K562 (cell line): ENCODE measurements around the gene KAZN. TPM values are rescaled to one million over a fixed set of nuclear protein-coding genes. Genes with fewer than 3 reads are reported as not detected.

Source experiments
- ATAC-seq: fragments of 200-7000 bp; cut with Tn5 transposase; 3 replicates; pipeline ENCODE4 v1.9.1; 2020; ENCODE audit warnings: moderate library complexity
- BruUV-seq: library from RNA; stranded (reverse); fragments of 400-500 nt; replicated peaks from 2 replicates; lab custom pipeline; 2021; lab: Mats Ljungman, UMichigan
- CTCF ChIA-PET: fragments of 300-600 bp; formaldehyde crosslinking; extraction: SDS; loops from one replicate; lab custom pipeline; 2021; ENCODE audit warnings: low intra/inter-chr PET ratio; lab: Yijun Ruan, JAX
- POLR2A ChIA-PET: fragments of 300-600, 350-650 bp; sonication (Branson Sonifier 250); formaldehyde crosslinking; extraction: SDS; loops from one replicate; lab custom pipeline; 2021; ENCODE audit warnings: antibody characterized with exemption, inconsistent platforms; lab: Yijun Ruan, JAX
- DNase-seq, 4 experiments: peaks; one replicate each; pipeline versions ENCODE4 v3.0.0 to v3.0.0-alpha.2; 2011 to 2018; ENCODE audit warnings: low spot score in 3 of 4, mixed read lengths in 3 of 4; ENCODE audit errors: extremely low read depth in 1 of 4
- FAIRE-seq: peaks from 2 replicates; lab custom pipeline; 2011; peaks lifted over from hg19 to GRCh38; lab: Jason Lieb, UNC
- H2AFZ ChIP-seq: 2 replicates; pipeline ENCODE4 v1.6.0; 2011; ENCODE audit warnings: low read depth, low read length, control low read depth, inconsistent platforms
- H3K27ac ChIP-seq: fragments of 200-600 bp; 3 replicates; pipeline ENCODE4 v1.8.0; 2011; ENCODE audit warnings: low read depth, mild to moderate bottlenecking, control low read depth, inconsistent platforms, low read length, moderate library complexity, mixed read lengths; ENCODE audit errors: extremely low read depth
- H3K27me3 ChIP-seq, 2 experiments: fragments of 300-600 bp in 1 of 2; 2 replicates in 1 of 2; 3 replicates in 1 of 2; pipeline versions ENCODE4 v1.6.0 to v1.8.0; 2011; ENCODE audit warnings: inconsistent platforms in 2 of 2, low read length in 2 of 2, mild to moderate bottlenecking in 1 of 2, mixed read lengths in 1 of 2, moderate library complexity in 1 of 2; ENCODE audit not compliant: control insufficient read depth in 2 of 2, insufficient read depth in 2 of 2
- H3K36me3 ChIP-seq: fragments of 300-600 bp; 3 replicates; pipeline ENCODE4 v1.8.0; 2011; ENCODE audit warnings: mild to moderate bottlenecking, low read length, inconsistent platforms; ENCODE audit not compliant: control insufficient read depth, insufficient read depth
- H3K4me1 ChIP-seq, 2 experiments: fragments of 200-600 bp in 1 of 2; replicated peaks in 1 of 2; 2 replicates in 1 of 2; 3 replicates in 1 of 2; pipeline versions ENCODE4 v1.5.1 to v1.8.0; 2011; ENCODE audit warnings: inconsistent platforms in 2 of 2, low read length in 2 of 2, mild to moderate bottlenecking in 1 of 2, mixed read lengths in 1 of 2, moderate library complexity in 1 of 2; ENCODE audit not compliant: control insufficient read depth in 2 of 2, insufficient read depth in 2 of 2
- H3K4me2 ChIP-seq: 2 replicates; pipeline ENCODE4 v1.6.1; 2011; ENCODE audit warnings: low read length, control low read depth, inconsistent platforms, mixed read lengths; ENCODE audit not compliant: insufficient read depth
- H3K4me3 ChIP-seq: fragments of 200-600 bp; sonication (generic), shearing (Covaris generic); 2 replicates; pipeline ENCODE4 v1.5.1; 2016; ENCODE audit warnings: control low read depth, inconsistent platforms
- H3K79me2 ChIP-seq: fragments of 200-600 bp; 3 replicates; pipeline ENCODE4 v1.8.0; 2011; ENCODE audit warnings: low read length, inconsistent platforms; ENCODE audit not compliant: control insufficient read depth, insufficient read depth
- H3K9ac ChIP-seq, 2 experiments: 2 replicates each; pipeline versions ENCODE4 v1.6.0 to v1.6.1; 2011; ENCODE audit warnings: low read depth in 2 of 2, low read length in 2 of 2, control low read depth in 1 of 2, inconsistent platforms in 1 of 2, mild to moderate bottlenecking in 1 of 2, mixed read lengths in 1 of 2; ENCODE audit not compliant: insufficient read depth in 1 of 2
- H3K9me1 ChIP-seq: one replicate; pipeline ENCODE4 v1.6.0; 2011; ENCODE audit warnings: inconsistent platforms, mild to moderate bottlenecking, low read length, moderate library complexity; ENCODE audit not compliant: control insufficient read depth, insufficient read depth
- H3K9me3 ChIP-seq: replicated peaks from 2 replicates; pipeline ENCODE4 v1.5.1; 2011; ENCODE audit warnings: low read depth, low read length, inconsistent platforms; ENCODE audit not compliant: control insufficient read depth, insufficient read depth
- H4K20me1 ChIP-seq: replicated peaks from 2 replicates; pipeline ENCODE4 v1.6.1; 2011; ENCODE audit warnings: low read length, inconsistent platforms, mixed read lengths; ENCODE audit not compliant: control insufficient read depth, insufficient read depth
- GABPA ChIP-seq: fragments of 200-800 bp; sonication (Bioruptor generic); conservative IDR thresholded peaks from 2 replicates; pipeline ENCODE4 v1.6.1; 2016; ENCODE audit warnings: low read depth, missing genetic modification characterization, missing compliant biosample characterization
- HES1 ChIP-seq: fragments of 450-650 bp; IDR thresholded peaks from 2 replicates; pipeline ENCODE4 v1.6.1; 2016; ENCODE audit warnings: low read depth, mild to moderate bottlenecking, moderate library complexity
- KDM1A ChIP-seq, 2 experiments: fragments of 450-650 bp; IDR thresholded peaks; 2 replicates each; pipeline ENCODE4 v1.6.1; 2016; ENCODE audit warnings: mild to moderate bottlenecking in 2 of 2
- KLF16 ChIP-seq: IDR thresholded peaks from 2 replicates; pipeline ENCODE4 v1.6.1; 2016; ENCODE audit warnings: antibody characterized with exemption
- LCOR ChIP-seq: sonication (generic); formaldehyde crosslinking; IDR thresholded peaks from 2 replicates; pipeline ENCODE4 v1.8.0; 2022; ENCODE audit warnings: mild to moderate bottlenecking, missing genetic modification reagents
- LEF1 ChIP-seq: fragments of 450-650 bp; IDR thresholded peaks from 2 replicates; pipeline ENCODE4 v1.6.1; 2016; ENCODE audit warnings: mild to moderate bottlenecking
- RBM25 ChIP-seq: fragments of 200-400 bp; formaldehyde crosslinking; IDR thresholded peaks from 2 replicates; pipeline ENCODE4 v1.6.1; 2018; ENCODE audit warnings: low read length, low read depth, moderate library complexity; ENCODE audit not compliant: severe bottlenecking
- ZFP36 ChIP-seq: fragments of 150-350 bp; IDR thresholded peaks from 2 replicates; pipeline ENCODE4 v1.6.1; 2018; ENCODE audit warnings: low read length, low read depth; ENCODE audit not compliant: partially characterized antibody
- ZNF224 ChIP-seq: sonication (generic); formaldehyde crosslinking; IDR thresholded peaks from 2 replicates; pipeline ENCODE4 v1.8.0; 2022; ENCODE audit warnings: mild to moderate bottlenecking, missing genetic modification reagents
- ZNF232 ChIP-seq: sonication (generic); formaldehyde crosslinking; IDR thresholded peaks from 2 replicates; pipeline ENCODE4 v1.8.0; 2022; ENCODE audit warnings: mild to moderate bottlenecking, missing genetic modification reagents
- ZNF740 ChIP-seq, 3 experiments: fragments of 200-800 bp in 1 of 3; sonication (Bioruptor generic) in 1 of 3; sonication (generic) in 1 of 3; formaldehyde crosslinking in 1 of 3; IDR thresholded peaks; 2 replicates each; pipeline versions ENCODE4 v1.6.1 to v1.8.0; 2016 to 2022; ENCODE audit warnings: mild to moderate bottlenecking in 2 of 3, missing compliant biosample characterization in 2 of 3, missing genetic modification characterization in 2 of 3, missing genetic modification reagents in 1 of 3
- WGBS: fragments of 100-300 bp; shearing (Covaris generic); methylation state at CpG from one replicate; pipeline ENCODE4 v1.1.6; 2016; ENCODE audit warnings: low coverage, mixed read lengths; ENCODE audit not compliant: insufficient coverage; ENCODE audit errors: missing lambda C conversion rate; 5-methylcytosine and 5-hydroxymethylcytosine counted together
- in situ Hi-C: fragments of 300-500 bp; cut with MboI; formaldehyde crosslinking; loops from 4 replicates; pipeline ENCODE4 v1.15.0; 2018; ENCODE audit warnings: inconsistent platforms, mixed read lengths
- intact Hi-C: fragments of 100-400 bp; cut with micrococcal nuclease; formaldehyde crosslinking; loops from 2 replicates; pipeline ENCODE4 v1.14.2; 2022
- polyA plus RNA-seq, 8 experiments: library from polyadenylated mRNA; depleted of rRNA in 4 of 8; stranded (reverse) in 5 of 8; unstranded in 3 of 8; fragments of >200 nt; fragmentation: Nextera tagmentation in 2 of 8; fragmentation: Illumina TruSeq in 1 of 8; extraction: Ambion mirVana in 2 of 8; extraction: Trizol in 1 of 8; gene quantifications; 2 replicates each; pipeline versions ENCODE4 v1.2.1 to v1.2.3, GENCODE V29; 2011 to 2014; ENCODE audit warnings: inconsistent platforms in 1 of 8, missing spikeins in 1 of 8
- total RNA-seq, 7 experiments: library from RNA; depleted of rRNA in 6 of 7; stranded (reverse); fragments of >200 nt in 6 of 7; fragmentation: Illumina TruSeq in 2 of 7; extraction: Trizol in 2 of 7; gene quantifications; 2 replicates each; pipeline versions ENCODE4 v1.2.1 to v1.2.3, GENCODE V29; 2011 to 2021; ENCODE audit warnings: low replicate concordance in 1 of 7

Gene KAZN
- total and polyA plus RNA-seq, 9 of the 15 experiments (the other 6 are each of a cell fraction or from before 2014, with no cell fraction given): 2.1 to 21.6 (median 5.4) TPM

- Histone ChIP-seq H3K27ac (no peak overlapping the region), H4K20me1 (no peaks in the 10 kb centered on the region), H3K4me3 (no peak overlapping the region), H3K79me2 (peaks cover 13% of the 10 kb centered on the region; the same call in 2 of the 3 replicates), H3K9me3 (no peaks in the 10 kb centered on the region), H3K4me1 (peaks cover 20 to 25% of the 10 kb centered on the region in 2 experiments), H3K9ac (peak overlapping the region in 1 of 2 experiments; percentile 24; a peak in 2 of 4 replicates), H3K36me3 (0 out of 3 replicates have a peak, but pooled peaks cover 4% of the 10 kb centered on the region), H2AFZ (no peak overlapping the region), H3K9me1 (peaks cover 3% of the 10 kb centered on the region), H3K27me3 (no peaks in the 10 kb centered on the region), H3K4me2 (no peak overlapping the region)
- DNase-seq (no peak), ATAC-seq (no peak), FAIRE-seq (peak; percentile 37)
- BruUV-seq: no TSS peak
- in situ Hi-C loops (no loop called here), intact Hi-C loops (no loop called here)
- POLR2A ChIA-PET: interaction anchor here (1.5 kb wide), 1 partner anchor 11 kb away, joined by 3 read pairs; no protein-coding TSS in a partner anchor
- TF ChIP-seq HES1 (no peak), ZNF740 (CRISPR knock-in tag; IDR thresholded peaks at IDR 0.05) (no peak), ZNF740 (tag; IDR thresholded peaks at IDR 0.05) (no peak), ZNF232 (CRISPR knock-in tag) (no peak), LEF1 (no peak), ZFP36 (peak; percentile 66), RBM25 (peak; percentile 46), ZNF224 (CRISPR knock-in tag) (no peak), KLF16 (no peak), LCOR (CRISPR knock-in tag) (no peak), GABPA (tag) (no peak), KDM1A (IDR thresholded peaks at IDR 0.05) (0 out of 4 replicates have a peak, but pooled peaks of 1 of the 2 experiments have one; percentile 15)
- CTCF ChIA-PET: no interaction called here
- WGBS: 89% methylated on average over 8 of the region's 12 CpGs
These were observed 399.3 kb downstream of the KAZN start for GRCh38 chr1:14997646-14998276.
